Parathyroid adenoma (tissue), 2 donors: Measurements from ENCODE around the gene TRIM13.
A peak's percentile ranks its signal among the peaks of the same experiment; 100 is the strongest.

ENCODE experiments used
- H2AFZ ChIP-seq: fragments of 300-600 bp; sonication (generic); one replicate; pipeline ENCODE4 v1.7.0; 2017; ENCODE audit warnings: antibody characterized with exemption, mild to moderate bottlenecking
- H3K27ac ChIP-seq: fragments of 300-600 bp; sonication (generic); one replicate; pipeline ENCODE4 v1.7.0; 2017
- H3K27me3 ChIP-seq: fragments of 300-600 bp; sonication (generic); one replicate; pipeline ENCODE4 v1.7.0; 2017; ENCODE audit warnings: low read length; ENCODE audit not compliant: control insufficient read depth, insufficient read depth
- H3K36me3 ChIP-seq: fragments of 300-600 bp; sonication (generic); one replicate; pipeline ENCODE4 v1.7.0; 2017; ENCODE audit warnings: low read length; ENCODE audit not compliant: control insufficient read depth, insufficient read depth
- H3K4me1 ChIP-seq: fragments of 300-600 bp; sonication (generic); one replicate; pipeline ENCODE4 v1.7.0; 2017; ENCODE audit warnings: control low read depth
- H3K4me2 ChIP-seq: fragments of 300-600 bp; sonication (generic); one replicate; pipeline ENCODE4 v1.7.0; 2017; ENCODE audit warnings: low read length
- H3K4me3 ChIP-seq: fragments of 300-600 bp; sonication (generic); one replicate; pipeline ENCODE4 v1.7.0; 2017; ENCODE audit warnings: low read depth, low read length
- H3K79me2 ChIP-seq: fragments of 300-600 bp; sonication (generic); one replicate; pipeline ENCODE4 v1.7.0; 2017; ENCODE audit warnings: control low read depth
- H3K9ac ChIP-seq: fragments of 300-600 bp; sonication (generic); one replicate; pipeline ENCODE4 v1.7.0; 2017; ENCODE audit warnings: mild to moderate bottlenecking
- H3K9me3 ChIP-seq: fragments of 300-600 bp; sonication (generic); one replicate; pipeline ENCODE4 v1.7.0; 2017; ENCODE audit warnings: low read length; ENCODE audit not compliant: control insufficient read depth
- TF ChIP-seq, protein P1 (sequence below): fragments of 300-600 bp; sonication (generic); IDR thresholded peaks from one replicate; pipeline ENCODE4 v1.7.0; 2017; ENCODE audit warnings: antibody characterized with exemption, mild to moderate bottlenecking
- donor health status: primary hyperparathyroidism.

TRIM13 gene

DNA sequence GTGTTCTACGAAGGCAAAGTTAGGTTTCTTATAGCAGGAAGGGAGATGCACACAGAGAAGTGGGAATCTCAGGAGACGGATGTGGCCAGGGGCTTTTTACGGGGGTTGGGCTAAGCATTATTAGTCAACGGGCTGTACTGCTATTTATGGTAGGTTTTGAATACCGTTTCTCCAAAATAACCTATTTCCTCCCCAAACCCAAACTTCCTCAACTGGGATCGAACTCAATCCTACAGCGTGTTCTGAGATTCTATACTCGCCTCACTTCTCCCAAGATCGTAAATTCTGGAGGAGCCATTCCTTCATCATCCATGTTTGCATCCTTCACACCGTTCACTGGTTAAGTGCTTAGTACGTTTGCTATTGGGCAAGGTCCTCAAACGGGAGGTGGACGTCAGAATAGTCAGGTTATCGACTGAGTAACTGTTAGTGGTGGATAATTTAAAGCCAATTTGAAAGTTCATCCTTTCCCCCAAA is 1.2 kb upstream of the TRIM13 start:
- no peaks in the 10 kb centered on the region for H3K9me3 ChIP-seq
- H3K4me2 ChIP-seq = peak overlapping the region; percentile 71
- H3K4me1 ChIP-seq = peaks cover 8% of the 10 kb centered on the region
- peak overlapping the region; percentile 88 for H2AFZ ChIP-seq
- TF ChIP-seq, protein P1, sequence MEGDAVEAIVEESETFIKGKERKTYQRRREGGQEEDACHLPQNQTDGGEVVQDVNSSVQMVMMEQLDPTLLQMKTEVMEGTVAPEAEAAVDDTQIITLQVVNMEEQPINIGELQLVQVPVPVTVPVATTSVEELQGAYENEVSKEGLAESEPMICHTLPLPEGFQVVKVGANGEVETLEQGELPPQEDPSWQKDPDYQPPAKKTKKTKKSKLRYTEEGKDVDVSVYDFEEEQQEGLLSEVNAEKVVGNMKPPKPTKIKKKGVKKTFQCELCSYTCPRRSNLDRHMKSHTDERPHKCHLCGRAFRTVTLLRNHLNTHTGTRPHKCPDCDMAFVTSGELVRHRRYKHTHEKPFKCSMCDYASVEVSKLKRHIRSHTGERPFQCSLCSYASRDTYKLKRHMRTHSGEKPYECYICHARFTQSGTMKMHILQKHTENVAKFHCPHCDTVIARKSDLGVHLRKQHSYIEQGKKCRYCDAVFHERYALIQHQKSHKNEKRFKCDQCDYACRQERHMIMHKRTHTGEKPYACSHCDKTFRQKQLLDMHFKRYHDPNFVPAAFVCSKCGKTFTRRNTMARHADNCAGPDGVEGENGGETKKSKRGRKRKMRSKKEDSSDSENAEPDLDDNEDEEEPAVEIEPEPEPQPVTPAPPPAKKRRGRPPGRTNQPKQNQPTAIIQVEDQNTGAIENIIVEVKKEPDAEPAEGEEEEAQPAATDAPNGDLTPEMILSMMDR = no peak
- no peaks in the 10 kb centered on the region for H3K27me3 ChIP-seq
- peak overlapping the region; percentile 91 for H3K27ac ChIP-seq
- peak overlapping the region; percentile 66 for H3K4me3 ChIP-seq
- H3K79me2 ChIP-seq = peaks cover 3% of the 10 kb centered on the region
- peaks cover 3% of the 10 kb centered on the region for H3K36me3 ChIP-seq
- H3K9ac ChIP-seq = no peak overlapping the region

DNA sequence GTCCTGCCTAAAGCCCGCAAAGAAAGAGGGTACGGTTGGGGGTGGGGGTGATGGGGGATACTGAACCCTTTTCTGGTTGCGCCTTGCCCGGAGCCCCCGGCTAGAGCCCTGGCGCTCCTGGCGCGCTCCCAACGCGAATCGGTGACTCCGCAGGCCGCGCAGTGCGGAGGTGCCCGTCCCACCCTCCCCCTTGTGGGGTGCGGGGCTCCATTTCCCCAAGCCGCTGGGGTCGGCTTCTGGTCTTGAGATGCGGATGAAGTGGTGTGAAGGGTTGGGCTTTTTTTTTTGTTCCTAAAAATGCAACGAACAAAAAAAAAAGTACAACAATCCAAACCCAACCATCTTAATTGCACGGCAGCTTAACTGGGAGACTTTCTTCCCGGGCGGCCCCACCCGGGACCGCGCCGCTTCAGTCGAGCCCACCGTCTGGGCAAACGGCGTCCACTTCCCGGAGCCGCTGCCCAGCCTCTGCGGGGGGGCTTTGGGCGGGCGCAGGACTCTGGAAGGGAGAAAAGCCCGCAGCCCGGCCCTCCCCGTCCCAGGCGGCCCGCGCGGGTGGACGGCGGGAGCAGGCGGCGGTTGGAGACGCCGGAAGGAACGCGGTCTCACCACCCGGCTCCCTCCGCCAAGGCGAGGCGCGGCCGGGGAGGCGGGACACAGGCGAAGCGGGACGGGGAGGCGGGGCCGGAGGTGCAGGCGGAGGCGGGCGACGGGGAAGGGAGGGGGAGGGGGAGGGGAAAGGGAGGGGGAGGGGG is 504 bp upstream of the TRIM13 start:
- H3K9ac ChIP-seq = no peak overlapping the region
- H3K9me3 ChIP-seq = no peaks in the 10 kb centered on the region
- H3K4me3 ChIP-seq = peak overlapping the region; percentile 66
- H3K4me1 ChIP-seq = peaks cover 8% of the 10 kb centered on the region
- peak overlapping the region; percentile 88 for H2AFZ ChIP-seq
- peaks cover 3% of the 10 kb centered on the region for H3K36me3 ChIP-seq
- peaks cover 3% of the 10 kb centered on the region for H3K79me2 ChIP-seq
- H3K4me2 ChIP-seq = peak overlapping the region; percentile 71
- TF ChIP-seq, protein P1 = no peak
- no peaks in the 10 kb centered on the region for H3K27me3 ChIP-seq
- peak overlapping the region; percentile 91 for H3K27ac ChIP-seq

DNA sequence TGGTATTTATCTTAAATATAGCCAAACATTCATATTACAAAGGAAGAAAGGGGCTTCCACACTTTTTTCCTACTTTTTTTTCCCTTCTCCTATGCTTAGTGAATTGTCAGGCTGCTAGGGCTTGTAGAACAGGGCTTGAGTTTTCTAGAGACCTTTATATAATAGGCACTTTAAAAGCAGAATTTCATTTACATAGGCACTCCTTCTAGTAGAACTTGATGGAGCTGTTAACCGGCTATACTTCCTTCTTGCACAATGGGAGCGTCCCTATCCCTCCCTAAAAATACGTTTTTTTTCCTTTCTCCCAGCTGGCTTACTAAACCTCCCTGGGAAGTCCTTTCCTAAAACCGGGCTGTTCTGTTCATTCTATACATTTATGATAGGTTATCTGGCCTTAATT is 1.1 kb downstream of the TRIM13 start:
- Histone ChIP-seq H3K79me2 (peaks cover 5% of the 10 kb centered on the region), H3K36me3 (peaks cover 3% of the 10 kb centered on the region), H3K9ac (no peak overlapping the region), H3K27me3 (no peaks in the 10 kb centered on the region), H3K9me3 (no peaks in the 10 kb centered on the region), H2AFZ (no peak overlapping the region), H3K4me2 (peak overlapping the region; percentile 90), H3K4me1 (peaks cover 8% of the 10 kb centered on the region), H3K27ac (peak overlapping the region; percentile 94), H3K4me3 (peak overlapping the region; percentile 94)
- TF ChIP-seq, protein P1 = no peak

DNA sequence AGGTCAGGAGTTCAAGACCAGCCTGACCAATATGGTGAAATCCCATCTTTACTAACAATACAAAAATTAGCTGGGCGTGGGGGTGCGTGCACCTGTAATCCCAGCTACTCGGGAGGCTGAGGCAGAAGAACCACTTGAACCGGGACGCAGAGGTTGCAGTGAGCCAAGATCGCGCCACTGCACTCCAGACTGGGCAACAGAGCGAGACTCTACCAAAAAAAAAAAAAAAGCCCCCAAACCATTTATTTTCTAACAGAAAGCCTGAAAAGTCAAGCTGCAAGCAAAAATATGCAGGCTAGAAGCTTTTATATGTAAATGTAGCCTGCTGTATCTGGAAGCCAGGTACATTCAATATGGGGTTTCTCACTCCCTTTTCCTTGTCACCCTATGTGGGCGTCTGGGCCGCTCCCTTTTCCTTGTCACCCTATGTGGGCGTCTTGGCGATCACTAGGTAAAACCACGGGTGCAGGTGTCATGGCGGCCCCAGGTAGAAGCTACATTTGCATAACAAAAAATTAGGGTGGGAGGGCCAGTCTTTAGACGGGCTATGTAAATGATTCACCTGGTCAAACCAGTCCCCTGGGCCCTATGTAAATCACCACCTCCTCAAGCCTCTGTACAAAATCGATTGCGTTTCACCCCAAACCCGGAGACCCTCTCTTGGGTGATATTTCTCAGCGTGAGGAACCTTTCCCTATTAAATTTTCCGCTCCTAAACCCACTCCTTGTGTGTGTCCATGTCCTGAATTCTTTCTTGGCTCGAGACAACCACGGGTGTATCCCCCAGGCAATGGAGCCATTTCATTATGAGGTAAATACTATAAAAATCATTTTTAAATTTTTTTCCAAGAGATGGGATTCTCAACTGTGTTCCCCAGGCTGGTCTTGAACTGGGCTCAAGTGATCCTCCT is 2.1 kb downstream of the TRIM13 start:
- H3K27me3 ChIP-seq = no peaks in the 10 kb centered on the region
- H3K4me2 ChIP-seq = peak overlapping the region; percentile 90
- peak overlapping the region; percentile 94 for H3K4me3 ChIP-seq
- peaks cover 3% of the 10 kb centered on the region for H3K36me3 ChIP-seq
- H3K4me1 ChIP-seq = peaks cover 8% of the 10 kb centered on the region
- no peak overlapping the region for H3K27ac ChIP-seq
- no peak overlapping the region for H3K9ac ChIP-seq
- H2AFZ ChIP-seq = no peak overlapping the region
- H3K79me2 ChIP-seq = peaks cover 5% of the 10 kb centered on the region
- TF ChIP-seq, protein P1 = no peak
- H3K9me3 ChIP-seq = no peaks in the 10 kb centered on the region
